Measurements from ENCODE around the gene ZPBP2.
"Not testable (repeated sequence)": the region's sequence is repeated elsewhere in the genome, so short reads cannot be mapped to it uniquely, and the experiment has no call there.

ZPBP2 gene

DNA sequence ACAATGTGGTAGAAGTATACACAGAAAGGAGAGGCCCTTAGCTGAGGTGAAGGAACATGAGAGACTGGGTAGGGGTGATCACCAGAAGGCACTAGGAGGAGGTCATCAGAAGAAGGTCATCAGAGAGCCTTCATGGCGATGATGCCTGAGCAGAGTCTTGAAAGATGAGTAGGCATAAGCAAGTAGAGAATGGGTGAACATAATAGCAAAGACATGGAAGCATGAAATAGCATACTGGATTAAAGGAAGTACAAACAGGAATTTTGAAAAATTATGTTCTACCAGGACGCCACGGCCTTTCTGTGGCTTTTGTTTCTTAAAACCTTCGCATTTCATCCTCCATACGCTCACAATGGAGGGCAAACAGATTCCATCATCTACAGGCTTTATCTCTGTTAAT is 6.8 kb upstream of the ZPBP2 start:
- no peak for DNase-seq

- no peak for DNase-seq
Observed at GRCh38 chr17:39863244-39863917, 4.6 kb upstream of the ZPBP2 start.

- no peak for DNase-seq
Observed at GRCh38 chr17:39863918-39864746, 3.9 kb upstream of the ZPBP2 start, which contains the start of gene IKZF3. TSS of gene IKZF3 (minus strand) at chr17:39864312. CDS start at chr17:39864126, 186 bp downstream.

DNA sequence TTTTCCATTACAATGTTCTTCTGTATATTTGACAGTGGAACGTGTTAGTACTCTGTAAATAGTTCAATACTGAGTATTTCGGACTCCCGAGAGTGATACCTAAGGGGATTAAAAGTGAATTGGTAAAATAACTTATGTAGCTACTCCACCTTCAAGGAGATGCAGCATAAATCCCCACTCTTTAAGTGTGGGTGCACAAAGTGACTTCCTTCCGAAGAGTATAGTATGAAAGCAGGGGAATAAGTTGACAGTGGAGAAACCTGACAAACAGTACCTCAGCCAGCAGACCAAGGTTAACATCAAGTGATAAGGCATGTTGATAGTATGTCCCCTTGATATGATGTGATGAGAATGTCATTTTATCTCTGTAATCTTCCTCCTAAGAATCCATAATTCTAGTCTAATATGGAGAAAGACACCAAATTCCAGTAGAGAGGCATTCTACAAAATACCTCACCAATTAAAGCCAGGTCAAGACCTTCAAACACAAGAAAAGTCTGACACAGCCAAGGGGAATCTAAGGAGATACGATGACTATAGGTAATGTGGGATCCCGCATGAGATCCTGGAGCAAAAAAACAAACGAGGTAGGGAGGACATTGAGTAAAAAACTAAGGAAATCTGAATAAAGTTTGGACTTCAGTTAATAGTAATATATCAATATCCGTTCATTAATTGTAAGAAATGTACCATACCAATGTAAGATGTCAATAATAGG is 1.8 kb upstream of the ZPBP2 start:
- DNase-seq, result no peak

- DNase-seq, result no peak
Observed at GRCh38 chr17:39867084-39867879, 720 bp upstream of the ZPBP2 start.

DNA sequence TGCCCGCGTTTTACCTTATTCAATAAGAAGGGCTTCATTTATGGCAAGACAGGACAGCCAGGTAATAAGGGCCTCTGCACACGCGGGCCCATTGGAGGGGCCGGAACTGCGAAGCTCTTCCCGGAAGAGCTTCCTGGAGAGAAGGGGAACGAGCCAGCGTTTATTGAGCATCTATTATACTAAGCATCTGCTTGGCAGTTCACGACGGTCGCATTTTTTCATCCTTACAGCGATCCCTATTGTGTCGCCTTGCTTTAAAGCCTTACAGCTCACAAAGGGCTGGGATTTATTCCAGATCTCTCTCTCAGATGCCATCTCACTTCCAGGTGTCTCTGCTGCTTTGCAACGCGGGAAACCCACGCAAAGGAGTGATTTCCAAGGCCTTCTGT is 546 bp downstream of the ZPBP2 start:
- DNase-seq, result no peak

DNA sequence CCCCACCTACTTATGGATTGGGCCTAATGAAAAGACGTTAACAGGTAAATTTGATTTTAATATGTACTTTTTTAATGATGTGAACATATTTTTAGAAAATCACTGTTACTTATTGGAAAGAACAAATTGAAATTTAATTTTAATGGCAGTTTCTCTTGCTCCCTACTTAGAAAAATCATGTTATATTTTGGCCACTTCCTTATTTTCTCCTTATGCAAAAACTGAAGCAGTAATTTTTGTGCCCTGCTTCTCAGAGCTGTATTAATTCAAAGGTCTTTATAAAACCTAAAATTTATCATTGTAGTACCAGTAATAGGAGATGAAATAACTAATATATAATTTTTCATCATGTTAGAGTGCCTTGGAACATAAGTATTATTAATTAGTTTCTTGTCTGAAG is 2.8 kb downstream of the ZPBP2 start:
- DNase-seq, result no peak

GRCh38 chr17:39871801-39872200 is 3.8 kb downstream of the ZPBP2 start:
- no peak for DNase-seq

DNA sequence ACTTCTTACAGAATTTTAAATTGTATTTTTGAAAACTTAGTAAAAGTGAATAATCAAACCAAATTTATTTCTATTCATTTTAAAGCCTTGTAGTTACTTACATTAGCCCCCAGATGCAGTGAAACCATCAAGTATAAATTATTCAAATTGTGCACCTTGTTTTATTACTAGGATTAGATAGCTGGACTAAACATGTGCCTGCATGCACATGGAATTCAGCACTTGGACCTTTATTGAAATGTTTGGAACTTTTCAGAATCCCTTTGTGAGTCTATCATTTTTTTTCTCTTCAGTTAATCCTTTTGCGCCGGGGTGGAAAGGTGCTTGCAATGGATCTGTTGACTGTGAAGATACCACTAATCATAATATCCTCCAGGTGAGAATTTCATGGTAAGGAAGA is 4.7 kb downstream of the ZPBP2 start:
- no peak for DNase-seq

DNA sequence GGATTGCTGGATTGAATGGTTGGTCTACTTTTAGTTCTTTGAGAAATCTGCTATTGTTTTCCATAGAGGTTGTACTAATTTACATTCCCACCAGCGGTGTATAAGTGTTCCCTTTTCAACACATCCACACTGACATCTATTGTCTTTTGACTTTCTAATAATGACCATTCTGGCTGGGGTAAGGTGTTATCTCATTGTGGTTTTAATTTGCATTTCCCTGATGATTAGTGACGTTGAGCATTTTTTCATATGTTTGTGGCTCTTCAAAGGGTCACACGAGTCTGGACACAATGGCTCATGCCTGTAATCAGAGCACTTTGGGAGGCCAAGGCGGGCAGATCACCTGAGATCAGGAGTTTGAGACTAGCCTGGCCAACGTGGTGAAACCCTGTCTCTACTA is 18.1 kb downstream of the ZPBP2 start:
- not testable (repeated sequence) for DNase-seq

DNA sequence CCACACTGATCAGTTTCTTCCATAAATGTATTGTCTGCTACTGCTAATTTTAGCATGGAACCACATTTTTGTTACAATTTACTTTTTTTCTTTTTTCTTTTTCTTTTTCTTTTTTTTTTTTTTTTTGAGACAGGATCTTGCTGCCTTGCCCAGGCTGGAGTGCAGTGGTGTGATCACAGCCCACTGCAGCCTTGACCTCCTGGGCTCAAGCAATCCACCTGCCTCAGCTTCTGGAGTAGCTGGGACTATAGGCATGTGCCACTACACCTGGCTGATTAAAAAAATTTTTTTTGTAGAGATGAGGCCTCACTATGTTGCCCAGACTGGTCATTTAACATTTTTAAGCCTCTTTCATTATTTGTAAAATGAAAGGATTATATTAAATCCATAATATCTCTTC is 19.1 kb downstream of the ZPBP2 start:
- DNase-seq, result no peak

- DNase-seq, result no peak
Observed at GRCh38 chr17:39889200-39889599, 21.2 kb downstream of the ZPBP2 start.

GRCh38 chr17:39894681-39895376 is 26.8 kb downstream of the ZPBP2 start:
- DNase-seq, result no peak

GRCh38 chr17:39898088-39898487 is 30.1 kb downstream of the ZPBP2 start:
- DNase-seq, result no peak

- no peak for DNase-seq
Observed at GRCh38 chr17:39899215-39899614, 31.2 kb downstream of the ZPBP2 start.

DNA sequence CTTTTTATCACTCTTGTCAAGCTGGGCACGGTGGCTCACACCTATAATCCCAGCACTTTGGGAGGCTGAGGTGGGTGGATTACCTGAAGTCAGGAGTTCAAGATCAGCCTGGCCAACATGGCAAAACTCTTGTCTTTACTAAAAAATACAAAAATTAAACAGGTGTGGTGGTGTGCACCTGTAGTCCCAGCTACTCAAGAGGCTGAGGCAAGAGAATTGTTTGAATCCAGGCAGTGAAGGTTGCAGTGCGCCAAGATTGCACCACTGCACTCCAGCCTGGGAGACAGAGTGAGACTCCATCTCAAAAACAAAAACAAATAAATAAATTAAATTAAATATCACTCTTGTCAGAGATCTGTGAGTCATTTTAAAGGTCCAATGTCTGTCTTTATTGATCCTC is 34.0 kb downstream of the ZPBP2 start:
- DNase-seq, result not testable (repeated sequence)

- DNase-seq, result no peak
Observed at GRCh38 chr17:39903158-39903884, 35.3 kb downstream of the ZPBP2 start.

- DNase-seq, result no peak
Observed at GRCh38 chr17:39904990-39905288, 36.9 kb downstream of the ZPBP2 start.

DNA sequence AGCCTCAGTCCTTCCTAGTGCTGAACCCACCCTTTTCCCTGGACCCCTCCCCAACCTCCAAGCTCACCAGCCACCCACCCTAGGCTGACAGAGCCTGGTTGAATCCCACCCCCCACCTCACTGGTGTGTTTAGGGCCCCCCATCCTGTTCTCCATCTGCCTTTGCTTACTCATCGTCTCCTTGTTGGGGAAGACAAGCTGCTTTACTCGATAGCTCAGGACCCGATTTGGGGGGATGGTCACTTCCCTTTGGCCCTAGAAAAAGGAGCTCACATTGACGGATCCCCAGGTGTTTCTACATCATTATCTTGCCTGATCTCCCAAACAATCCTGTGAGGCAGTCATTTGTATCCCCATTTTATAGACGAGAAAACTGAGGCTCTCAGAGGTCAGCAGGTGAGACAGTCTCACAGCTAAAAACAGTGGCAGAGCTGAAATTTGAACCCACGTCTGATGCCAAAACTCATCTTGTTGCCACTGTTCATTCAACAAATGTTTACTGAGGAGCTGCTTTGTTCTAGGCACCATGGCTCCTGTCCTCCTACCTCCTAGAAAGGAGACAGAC is 40.9 kb downstream of the ZPBP2 start:
- no peak for DNase-seq

DNA sequence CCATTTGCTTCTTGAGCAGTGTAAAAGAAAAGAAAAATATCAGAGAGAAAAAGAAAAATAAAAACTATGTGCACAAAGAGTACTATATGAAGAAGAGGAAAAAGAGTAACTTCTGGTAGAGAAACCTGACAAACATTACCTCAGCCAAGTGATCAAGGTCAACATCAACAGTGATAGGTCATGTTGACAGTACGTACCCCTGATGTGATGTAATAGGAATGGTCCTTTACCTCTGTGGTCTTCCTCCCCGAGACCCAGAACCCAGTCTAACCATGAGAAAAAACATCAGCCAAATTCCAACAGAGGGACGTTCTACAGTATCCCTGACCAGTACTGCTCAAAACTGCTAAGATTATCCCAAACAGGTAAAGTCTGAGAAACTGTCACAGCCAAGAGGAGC is 46.0 kb downstream of the ZPBP2 start:
- no peak for DNase-seq

GRCh38 chr17:39915559-39915958 is 47.6 kb downstream of the ZPBP2 start:
- DNase-seq, result no peak

Data from NCI-H2029 treated with DMSO at 0.1 percent for 48 hours (cell line).